Measurements from ENCODE around the gene ZDHHC7. TPM values are rescaled to one million over a fixed set of nuclear protein-coding genes. Genes with fewer than 3 reads are reported as not detected.

The ZDHHC7 gene
- total and polyA plus RNA-seq, 2 of the 8 experiments (the other 6 are each of a cell fraction or from before 2014, with no cell fraction given): 40.5 to 56.3 TPM

DNA sequence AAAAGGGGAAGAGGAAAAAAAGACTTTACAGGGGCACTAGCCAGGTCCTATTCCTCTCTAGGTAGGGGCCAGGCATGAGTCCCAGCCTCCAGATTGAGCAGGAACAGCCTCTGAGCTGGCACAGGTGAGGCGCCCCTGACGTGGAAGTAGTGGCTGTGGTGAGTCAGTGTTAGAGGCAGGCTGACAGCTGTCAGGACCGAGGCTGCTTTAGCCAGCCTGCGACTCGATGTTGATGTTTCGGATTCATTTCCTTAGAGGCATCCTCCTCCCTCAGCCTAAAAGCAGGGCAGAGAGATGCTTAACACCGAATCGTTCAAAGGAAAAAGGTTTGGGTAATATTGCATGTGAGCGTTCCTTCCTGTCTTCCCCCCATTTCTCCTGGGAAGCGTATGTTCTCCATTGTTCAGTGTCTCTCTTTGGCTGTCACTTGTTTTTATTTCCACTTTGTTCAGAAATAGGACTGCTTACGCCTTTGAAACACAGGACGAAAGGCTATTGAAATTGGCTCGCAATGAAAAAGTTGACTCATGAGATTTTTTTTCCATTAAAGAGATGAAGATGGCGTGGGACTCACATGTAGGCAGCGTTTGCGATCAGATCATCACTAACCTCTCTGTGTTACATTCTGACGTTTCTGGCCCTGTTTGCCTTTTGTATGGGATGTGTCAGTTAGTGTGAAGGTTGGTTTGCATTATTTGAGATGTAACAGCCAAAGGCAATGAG is 17.5 kb upstream of the ZDHHC7 start:
- no peak overlapping the region for H2AFZ ChIP-seq (ENCODE audit: low read length)
- H3K9ac ChIP-seq (replicated peaks in 1 of 4; ENCODE audit: extremely low read depth in 1 of 4, low read depth in 3 of 4, low read length in 3 of 4): no peak overlapping the region
- CTCF ChIA-PET (ENCODE audit: partially characterized antibody): interaction anchor here (0.5 to 4.6 kb wide), 7 partner anchors 8 to 112 kb away, joined by 3 to 26 read pairs (median 3); no protein-coding TSS in a partner anchor
- TF ChIP-seq HDAC6 (IDR thresholded peaks at IDR 0.05; ENCODE audit: low read depth, low read length) (no peak), RAD21 (IDR thresholded peaks at IDR 0.05 in 1 of 2, conservative IDR thresholded peaks at IDR 0.05 in 1 of 2; ENCODE audit: low read depth in 2 of 2, low read length in 2 of 2) (no peak), NRF1 (IDR thresholded peaks at IDR 0.05; ENCODE audit: low read depth, low read length) (no peak), SIRT6 (IDR thresholded peaks at IDR 0.05; ENCODE audit: low read length) (no peak), EP300 (IDR thresholded peaks at IDR 0.05; ENCODE audit: borderline replicate concordance in 1 of 2, low read depth in 2 of 2, low read length in 2 of 2) (no peak), SAP30 (IDR thresholded peaks at IDR 0.05; ENCODE audit: insufficient read depth, insufficient replicate concordance, low read length) (no peak), POU5F1 (IDR thresholded peaks at IDR 0.05; ENCODE audit: low read depth, low read length) (no peak), SRF (IDR thresholded peaks at IDR 0.05; ENCODE audit: low read depth, low read length) (no peak), HDAC2 (IDR thresholded peaks at IDR 0.05; ENCODE audit: borderline replicate concordance in 1 of 2, low read depth in 2 of 2, low read length in 2 of 2) (no peak), CHD2 (IDR thresholded peaks at IDR 0.05; ENCODE audit: low read length) (no peak)
- TF ChIP-seq, protein P1, sequence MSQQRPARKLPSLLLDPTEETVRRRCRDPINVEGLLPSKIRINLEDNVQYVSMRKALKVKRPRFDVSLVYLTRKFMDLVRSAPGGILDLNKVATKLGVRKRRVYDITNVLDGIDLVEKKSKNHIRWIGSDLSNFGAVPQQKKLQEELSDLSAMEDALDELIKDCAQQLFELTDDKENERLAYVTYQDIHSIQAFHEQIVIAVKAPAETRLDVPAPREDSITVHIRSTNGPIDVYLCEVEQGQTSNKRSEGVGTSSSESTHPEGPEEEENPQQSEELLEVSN (IDR thresholded peaks at IDR 0.05): no peak

More for the DNA sequence above, 17.5 kb upstream of the ZDHHC7 start:
- no peaks in the 10 kb centered on the region for H3K36me3 ChIP-seq (ENCODE audit: control insufficient read depth in 2 of 4, insufficient read depth in 4 of 4, low read length in 3 of 4)
- H3K9me3 ChIP-seq (ENCODE audit: insufficient read depth in 2 of 2, low read depth in 1 of 2, low read length in 1 of 2): no peaks in the 10 kb centered on the region
- H3K27ac ChIP-seq (ENCODE audit: low read depth, low read length): no peak overlapping the region
- peak overlapping the region; percentile 70 to 92 (median 79); a peak in 6 of 8 replicates for H3K4me3 ChIP-seq (ENCODE audit: extremely low read depth in 1 of 4, insufficient read depth in 2 of 4, low read depth in 3 of 4, low read length in 4 of 4)
- H3K4ac ChIP-seq (replicated peaks; ENCODE audit: insufficient read length, low read depth, low read length): no peak overlapping the region
- POLR2A ChIA-PET (ENCODE audit: partially characterized antibody): interaction anchor here (2.6 kb wide), 1 partner anchor 17 kb away, joined by 12 read pairs; the partner anchor contains the start of gene ZDHHC7
- no peaks in the 10 kb centered on the region for H3K79me2 ChIP-seq (ENCODE audit: control insufficient read depth in 1 of 2, insufficient read depth in 2 of 2, low read length in 2 of 2)
- H3K14ac ChIP-seq (ENCODE audit: insufficient read length): no peak overlapping the region
- no peak overlapping the region for H4K5ac ChIP-seq (ENCODE audit: insufficient read length, low read depth, low read length)
- H2BK5ac ChIP-seq (ENCODE audit: low read depth, low read length): no peak overlapping the region
- no peak overlapping the region for H2AK5ac ChIP-seq (ENCODE audit: low read depth, low read length)
- H3K27me3 ChIP-seq (replicated peaks in 1 of 4; ENCODE audit: control insufficient read depth in 3 of 4, extremely low read depth in 1 of 4, insufficient read depth in 3 of 4, low read length in 3 of 4): peaks cover 0 to 14% (median 7%) of the 10 kb centered on the region in 4 experiments; a peak in 4 of 7 replicates
- no peaks in the 10 kb centered on the region for H4K20me1 ChIP-seq (replicated peaks in 1 of 2; ENCODE audit: control insufficient read depth in 1 of 2, insufficient read depth in 2 of 2, low read length in 2 of 2)
- H2BK20ac ChIP-seq (ENCODE audit: low read length): no peak overlapping the region
- no peak overlapping the region for H2BK15ac ChIP-seq (ENCODE audit: low read length)
- no peak overlapping the region for H3K18ac ChIP-seq (ENCODE audit: extremely low read depth, low read length)
- H3K23ac ChIP-seq (ENCODE audit: insufficient read length): no peak overlapping the region
- H2BK120ac ChIP-seq (replicated peaks; ENCODE audit: low read depth, low read length): no peak overlapping the region
- no peak overlapping the region for H4K8ac ChIP-seq (ENCODE audit: extremely low read depth, insufficient read depth, low read length)
- no peak overlapping the region for H3K56ac ChIP-seq (replicated peaks; ENCODE audit: insufficient read length, low read depth, low read length)
- no peaks in the 10 kb centered on the region; the same call in 1 of the 2 replicates for H3K79me1 ChIP-seq (ENCODE audit: low read depth, low read length)
- peaks cover 5% of the 10 kb centered on the region for H3K23me2 ChIP-seq (ENCODE audit: low read depth, low read length)
- peak overlapping the region; percentile 83 to 85 for H3K4me2 ChIP-seq (ENCODE audit: insufficient read depth in 1 of 2, low read depth in 2 of 2, low read length in 2 of 2)
- H2BK12ac ChIP-seq (ENCODE audit: low read depth, low read length): no peak overlapping the region
- 79% methylated on average over 17 of the region's 17 CpGs; no CpG with 5 or more reads in 1 of the 2 experiments for WGBS, 2 experiments (ENCODE audit: extremely low coverage in 1 of 2, insufficient coverage in 1 of 2, insufficient read length in 1 of 2, insufficient replicate concordance in 2 of 2, low coverage in 1 of 2, low lambda C conversion rate in 2 of 2, missing lambda C conversion rate in 1 of 2)
- H4K91ac ChIP-seq (replicated peaks; ENCODE audit: insufficient read length, low read length): no peak overlapping the region
- FAIRE-seq (no peak), DNase-seq (ENCODE audit: low read depth in 1 of 2, low spot score in 2 of 2) (no peak)
- H3K4me1 ChIP-seq (replicated peaks in 1 of 4; ENCODE audit: control insufficient read depth in 3 of 4, insufficient read depth in 4 of 4, low read length in 3 of 4): peaks cover 3 to 7% (median 4%) of the 10 kb centered on the region in 4 experiments; a peak in 5 of 7 replicates

All from H1 (cell line).